Endothelial cell of umbilical vein (primary cell): ENCODE results near the gene ACAP2.
A peak's percentile ranks its signal among the peaks of the same experiment; 100 is the strongest.

Experiments
- EZH2 ChIP-seq: IDR thresholded peaks from 2 replicates; pipeline ENCODE4 v1.6.1; 2012; ENCODE audit warnings: borderline replicate concordance, low read depth, mild to moderate bottlenecking, moderate library complexity, low read length, inconsistent platforms; ENCODE audit not compliant: severe bottlenecking
- FOS ChIP-seq: IDR thresholded peaks from 2 replicates; pipeline ENCODE4 v1.6.1; 2011; ENCODE audit warnings: mild to moderate bottlenecking, low read length, moderate library complexity, borderline replicate concordance; ENCODE audit not compliant: insufficient read depth
- JUN ChIP-seq: IDR thresholded peaks from 2 replicates; pipeline ENCODE4 v1.6.1; 2011; ENCODE audit warnings: borderline replicate concordance, low read depth; ENCODE audit not compliant: insufficient read length, insufficient read depth
- MYC ChIP-seq: IDR thresholded peaks from one replicate; pipeline ENCODE4 v1.6.1; 2011; ENCODE audit warnings: mild to moderate bottlenecking, low read depth, low read length
- POLR2A ChIP-seq: IDR thresholded peaks from 2 replicates; pipeline ENCODE4 v1.6.1; 2012; ENCODE audit warnings: low read depth, mild to moderate bottlenecking, control low read depth, low read length
- POLR2AphosphoS5 ChIP-seq: IDR thresholded peaks from 2 replicates; pipeline ENCODE4 v1.6.1; 2012; ENCODE audit warnings: low read depth, mild to moderate bottlenecking, control low read depth, low read length, moderate library complexity; ENCODE audit not compliant: insufficient read depth
- TF ChIP-seq, protein P1 (sequence below), 2 donors: IDR thresholded peaks; 1 replicate in 1 of 2; 2 replicates in 1 of 2; pipeline ENCODE4 v1.5.1; 2011; ENCODE audit warnings: low read length in 2 of 2, mild to moderate bottlenecking in 2 of 2, moderate library complexity in 2 of 2, control low read depth in 1 of 2, inconsistent platforms in 1 of 2, low read depth in 1 of 2; ENCODE audit not compliant: insufficient read depth in 1 of 2; ENCODE audit errors: extremely low read depth in 1 of 2
- TF ChIP-seq, protein P2 (sequence below): IDR thresholded peaks from 2 replicates; pipeline ENCODE4 v1.6.1; 2011; ENCODE audit not compliant: insufficient read depth, insufficient read length

DNA sequence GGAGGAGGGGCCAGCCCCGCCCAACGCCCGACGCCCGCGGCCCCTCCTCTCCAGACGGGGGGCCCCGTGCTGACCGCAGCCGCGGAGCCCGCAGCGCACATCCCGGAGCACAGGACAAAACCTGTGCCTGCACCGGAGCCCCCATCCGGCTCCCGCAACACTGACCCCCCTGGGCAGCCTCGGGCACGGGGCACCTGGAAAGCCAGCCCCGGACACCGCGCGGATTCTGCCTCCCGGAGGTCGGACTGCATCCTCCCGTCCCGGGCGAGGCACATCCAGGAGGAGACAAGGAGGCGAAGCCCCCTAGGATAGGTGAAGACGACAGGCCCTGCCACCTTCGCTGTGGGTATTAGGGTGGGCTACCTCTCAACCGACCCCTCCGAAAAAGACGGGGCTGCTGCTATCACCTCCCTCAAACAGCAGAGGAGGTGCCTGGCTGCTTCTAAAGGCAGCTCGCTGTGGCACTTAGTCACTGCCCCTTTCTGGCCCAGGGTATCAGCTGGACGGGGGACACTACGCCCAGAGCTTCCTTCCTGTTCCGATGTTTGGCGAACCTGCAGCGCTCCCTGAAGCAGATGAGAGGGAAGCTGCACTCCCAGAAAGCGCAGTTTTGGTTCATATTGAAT lies 182.4 kb downstream of the ACAP2 start:
- TF ChIP-seq EZH2 (no peak), POLR2AphosphoS5 (peak; percentile 51), POLR2A (peak; percentile 42), JUN (no peak), FOS (no peak), MYC (no peak)
- TF ChIP-seq, protein P1, sequence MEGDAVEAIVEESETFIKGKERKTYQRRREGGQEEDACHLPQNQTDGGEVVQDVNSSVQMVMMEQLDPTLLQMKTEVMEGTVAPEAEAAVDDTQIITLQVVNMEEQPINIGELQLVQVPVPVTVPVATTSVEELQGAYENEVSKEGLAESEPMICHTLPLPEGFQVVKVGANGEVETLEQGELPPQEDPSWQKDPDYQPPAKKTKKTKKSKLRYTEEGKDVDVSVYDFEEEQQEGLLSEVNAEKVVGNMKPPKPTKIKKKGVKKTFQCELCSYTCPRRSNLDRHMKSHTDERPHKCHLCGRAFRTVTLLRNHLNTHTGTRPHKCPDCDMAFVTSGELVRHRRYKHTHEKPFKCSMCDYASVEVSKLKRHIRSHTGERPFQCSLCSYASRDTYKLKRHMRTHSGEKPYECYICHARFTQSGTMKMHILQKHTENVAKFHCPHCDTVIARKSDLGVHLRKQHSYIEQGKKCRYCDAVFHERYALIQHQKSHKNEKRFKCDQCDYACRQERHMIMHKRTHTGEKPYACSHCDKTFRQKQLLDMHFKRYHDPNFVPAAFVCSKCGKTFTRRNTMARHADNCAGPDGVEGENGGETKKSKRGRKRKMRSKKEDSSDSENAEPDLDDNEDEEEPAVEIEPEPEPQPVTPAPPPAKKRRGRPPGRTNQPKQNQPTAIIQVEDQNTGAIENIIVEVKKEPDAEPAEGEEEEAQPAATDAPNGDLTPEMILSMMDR (IDR thresholded peaks at IDR 0.05; ENCODE audit: extremely low read depth in 1 of 2, insufficient read depth in 1 of 2, low read depth in 1 of 2, low read length in 2 of 2), result no peak
- TF ChIP-seq, protein P2, sequence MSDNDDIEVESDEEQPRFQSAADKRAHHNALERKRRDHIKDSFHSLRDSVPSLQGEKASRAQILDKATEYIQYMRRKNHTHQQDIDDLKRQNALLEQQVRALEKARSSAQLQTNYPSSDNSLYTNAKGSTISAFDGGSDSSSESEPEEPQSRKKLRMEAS, result no peak
